Mononuclear cell (primary cell): ENCODE measurements around the gene ATP5F1B. TPM values are rescaled to one million over a fixed set of nuclear protein-coding genes. Genes with fewer than 3 reads are reported as not detected.
"Not testable (repeated sequence)": the region's sequence is repeated elsewhere in the genome, so short reads cannot be mapped to it uniquely, and the experiment has no call there.

ENCODE experiments used
- H3K27me3 ChIP-seq: 2 replicates; pipeline ENCODE4 v1.6.0; 2011; ENCODE audit warnings: low read length, control low read depth; ENCODE audit not compliant: insufficient read depth
- H3K4me1 ChIP-seq: 2 replicates; pipeline ENCODE4 v1.5.1; 2011; ENCODE audit warnings: mild to moderate bottlenecking, low read length, control low read depth; ENCODE audit not compliant: insufficient read depth
- H3K4me3 ChIP-seq: 2 replicates; pipeline ENCODE4 v1.5.1; 2011; ENCODE audit warnings: mild to moderate bottlenecking, low read length, moderate library complexity
- H3K9me3 ChIP-seq: 2 replicates; pipeline ENCODE4 v1.5.1; 2011; ENCODE audit warnings: low read depth, mild to moderate bottlenecking, control low read depth, low read length
- total RNA-seq: library from RNA; depleted of rRNA; stranded (reverse); fragments of >200 nt; gene quantifications from one replicate; pipeline ENCODE4 v1.2.3, GENCODE V29; 2012

Gene ATP5F1B
- total RNA-seq, 1 donor: 253 TPM

- no peak overlapping the region for H3K4me3 ChIP-seq
- no peaks in the 10 kb centered on the region for H3K9me3 ChIP-seq
- H3K4me1 ChIP-seq: no peaks in the 10 kb centered on the region
- H3K27me3 ChIP-seq: no peaks in the 10 kb centered on the region
These were observed 16.3 kb upstream of the ATP5F1B start for GRCh38 chr12:56661979-56662638.

GRCh38 chr12:56661560-56661959 lies 15.8 kb upstream of the ATP5F1B start:
- Histone ChIP-seq H3K27me3 (no peaks in the 10 kb centered on the region), H3K4me3 (no peak overlapping the region), H3K9me3 (no peaks in the 10 kb centered on the region), H3K4me1 (no peaks in the 10 kb centered on the region)

GRCh38 chr12:56658921-56659320 lies 13.1 kb upstream of the ATP5F1B start:
- Histone ChIP-seq H3K27me3 (no peaks in the 10 kb centered on the region), H3K9me3 (peaks cover 1% of the 10 kb centered on the region), H3K4me1 (no peaks in the 10 kb centered on the region), H3K4me3 (no peak overlapping the region)

- Histone ChIP-seq H3K27me3 (no peaks in the 10 kb centered on the region), H3K9me3 (peaks cover 7% of the 10 kb centered on the region), H3K4me1 (no peaks in the 10 kb centered on the region), H3K4me3 (no peak overlapping the region)
These were observed 11.9 kb upstream of the ATP5F1B start for GRCh38 chr12:56657416-56658379.

- not testable (repeated sequence) for H3K4me1 ChIP-seq, H3K4me3 ChIP-seq, H3K9me3 ChIP-seq, H3K27me3 ChIP-seq
These were observed 8.0 kb upstream of the ATP5F1B start for GRCh38 chr12:56653781-56654180.

GRCh38 chr12:56648023-56648422 lies 2.2 kb upstream of the ATP5F1B start:
- H3K27me3 ChIP-seq, H3K4me3 ChIP-seq: not testable (repeated sequence)
- peaks cover 26% of the 10 kb centered on the region for H3K4me1 ChIP-seq

GRCh38 chr12:56645201-56645716 lies 525 bp downstream of the ATP5F1B start:
- Histone ChIP-seq H3K27me3 (no peaks in the 10 kb centered on the region), H3K9me3 (no peaks in the 10 kb centered on the region), H3K4me3 (peak overlapping the region; percentile 95), H3K4me1 (peaks cover 36% of the 10 kb centered on the region)

More at GRCh38 chr12:56648023-56648422, 2.2 kb upstream of the ATP5F1B start:
- not testable (repeated sequence) for H3K9me3 ChIP-seq

- Histone ChIP-seq H3K27me3 (no peaks in the 10 kb centered on the region), H3K4me1 (peaks cover 36% of the 10 kb centered on the region), H3K4me3 (peak overlapping the region; percentile 95), H3K9me3 (no peaks in the 10 kb centered on the region)
These were observed 1.1 kb downstream of the ATP5F1B start for GRCh38 chr12:56644654-56645053.

GRCh38 chr12:56641219-56641618 lies 4.6 kb downstream of the ATP5F1B start:
- Histone ChIP-seq H3K27me3 (no peaks in the 10 kb centered on the region), H3K9me3 (no peaks in the 10 kb centered on the region), H3K4me1 (peaks cover 52% of the 10 kb centered on the region), H3K4me3 (no peak overlapping the region)

- no peaks in the 10 kb centered on the region for H3K27me3 ChIP-seq
- peaks cover 62% of the 10 kb centered on the region for H3K4me1 ChIP-seq
- H3K9me3 ChIP-seq: no peaks in the 10 kb centered on the region
- no peak overlapping the region for H3K4me3 ChIP-seq
These were observed 8.2 kb downstream of the ATP5F1B start for GRCh38 chr12:56637621-56638020.

GRCh38 chr12:56636675-56637540 lies 8.9 kb downstream of the ATP5F1B start:
- Histone ChIP-seq H3K27me3 (no peaks in the 10 kb centered on the region), H3K4me3 (peak overlapping the region; percentile 65), H3K4me1 (peaks cover 63% of the 10 kb centered on the region), H3K9me3 (no peaks in the 10 kb centered on the region)

GRCh38 chr12:56635806-56636674 lies 9.7 kb downstream of the ATP5F1B start:
- no peaks in the 10 kb centered on the region for H3K27me3 ChIP-seq
- H3K4me1 ChIP-seq: peaks cover 68% of the 10 kb centered on the region
- no peaks in the 10 kb centered on the region for H3K9me3 ChIP-seq
- peak overlapping the region; percentile 65 for H3K4me3 ChIP-seq

- no peaks in the 10 kb centered on the region for H3K9me3 ChIP-seq
- peak overlapping the region; percentile 65 for H3K4me3 ChIP-seq
- H3K4me1 ChIP-seq: peaks cover 77% of the 10 kb centered on the region
- no peaks in the 10 kb centered on the region for H3K27me3 ChIP-seq
These were observed 10.7 kb downstream of the ATP5F1B start for GRCh38 chr12:56634837-56635791.
